Endothelial cell (in vitro differentiated cells): ENCODE measurements around the gene CLPTM1. TPM values are rescaled to one million over a fixed set of nuclear protein-coding genes. Genes with fewer than 3 reads are reported as not detected.

Experiments used
- DNase-seq: peaks from one replicate; pipeline ENCODE4 v3.0.0; 2021; ENCODE audit warnings: low spot score
- H3K27ac Mint-ChIP-seq: one replicate; pipeline ENCODE4 v1.8.0; 2021; ENCODE audit warnings: mixed read lengths, inconsistent platforms; ENCODE audit not compliant: unreplicated experiment
- H3K27me3 Mint-ChIP-seq: one replicate; pipeline ENCODE4 v1.8.0; 2021; ENCODE audit warnings: mild to moderate bottlenecking, moderate library complexity, mixed read lengths, inconsistent platforms; ENCODE audit not compliant: unreplicated experiment
- H3K36me3 Mint-ChIP-seq: one replicate; pipeline ENCODE4 v1.8.0; 2021; ENCODE audit warnings: mild to moderate bottlenecking, low read depth, mixed read lengths, inconsistent platforms; ENCODE audit not compliant: unreplicated experiment
- H3K4me1 Mint-ChIP-seq: one replicate; pipeline ENCODE4 v1.8.0; 2021; ENCODE audit warnings: mild to moderate bottlenecking, mixed read lengths, inconsistent platforms; ENCODE audit not compliant: unreplicated experiment
- H3K4me3 Mint-ChIP-seq: one replicate; pipeline ENCODE4 v1.8.0; 2021; ENCODE audit warnings: mild to moderate bottlenecking, mixed read lengths, inconsistent platforms; ENCODE audit not compliant: unreplicated experiment
- H3K9me3 Mint-ChIP-seq: one replicate; pipeline ENCODE4 v1.8.0; 2021; ENCODE audit warnings: mixed read lengths, inconsistent platforms; ENCODE audit not compliant: unreplicated experiment
- total RNA-seq: library from RNA; stranded (reverse); fragmentation: NEBNext Ultra II Directional; extraction: Animal tissue kit (Norgen Biotek cat#: 25700); gene quantifications from one replicate; pipeline ENCODE4 v1.2.1, GENCODE V29; 2021; ENCODE audit not compliant: unreplicated experiment
- TF ChIP-seq, protein P1 (sequence below): fragments of 200-600 bp; sonication (generic); IDR thresholded peaks from one replicate; pipeline ENCODE4 v1.5.0; 2021; ENCODE audit warnings: antibody characterized with exemption; ENCODE audit not compliant: unreplicated experiment

Gene CLPTM1
- total RNA-seq, 1 donor from 2014 or later = 144 TPM

DNA sequence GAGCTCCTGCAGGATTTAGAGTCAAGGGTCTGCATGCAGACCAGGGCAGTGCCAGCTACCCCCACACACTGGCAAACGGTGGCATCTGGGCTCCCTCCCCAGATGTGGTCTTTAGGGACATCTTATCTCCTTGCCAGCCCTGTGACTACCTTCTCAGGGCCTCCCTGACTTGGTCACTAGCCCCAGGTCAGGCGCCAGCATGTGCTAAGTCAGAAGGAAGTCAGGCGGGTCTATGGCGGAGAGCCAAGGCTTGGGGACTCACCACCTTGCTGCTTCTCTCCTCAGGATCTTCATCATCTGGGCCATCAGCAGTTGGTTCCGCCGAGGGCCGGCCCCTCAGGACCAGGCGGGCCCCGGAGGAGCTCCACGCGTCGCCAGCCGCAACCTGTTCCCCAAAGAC, 17.6 kb downstream of the CLPTM1 start:
- Mint-ChIP-seq H3K27me3 (peaks cover 6% of the 10 kb centered on the region), H3K36me3 (peaks cover 35% of the 10 kb centered on the region), H3K4me3 (no peak overlapping the region), H3K4me1 (no peaks in the 10 kb centered on the region), H3K9me3 (no peaks in the 10 kb centered on the region), H3K27ac (no peak overlapping the region)
- TF ChIP-seq, protein P1, sequence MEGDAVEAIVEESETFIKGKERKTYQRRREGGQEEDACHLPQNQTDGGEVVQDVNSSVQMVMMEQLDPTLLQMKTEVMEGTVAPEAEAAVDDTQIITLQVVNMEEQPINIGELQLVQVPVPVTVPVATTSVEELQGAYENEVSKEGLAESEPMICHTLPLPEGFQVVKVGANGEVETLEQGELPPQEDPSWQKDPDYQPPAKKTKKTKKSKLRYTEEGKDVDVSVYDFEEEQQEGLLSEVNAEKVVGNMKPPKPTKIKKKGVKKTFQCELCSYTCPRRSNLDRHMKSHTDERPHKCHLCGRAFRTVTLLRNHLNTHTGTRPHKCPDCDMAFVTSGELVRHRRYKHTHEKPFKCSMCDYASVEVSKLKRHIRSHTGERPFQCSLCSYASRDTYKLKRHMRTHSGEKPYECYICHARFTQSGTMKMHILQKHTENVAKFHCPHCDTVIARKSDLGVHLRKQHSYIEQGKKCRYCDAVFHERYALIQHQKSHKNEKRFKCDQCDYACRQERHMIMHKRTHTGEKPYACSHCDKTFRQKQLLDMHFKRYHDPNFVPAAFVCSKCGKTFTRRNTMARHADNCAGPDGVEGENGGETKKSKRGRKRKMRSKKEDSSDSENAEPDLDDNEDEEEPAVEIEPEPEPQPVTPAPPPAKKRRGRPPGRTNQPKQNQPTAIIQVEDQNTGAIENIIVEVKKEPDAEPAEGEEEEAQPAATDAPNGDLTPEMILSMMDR = no peak
- DNase-seq = no peak

DNA sequence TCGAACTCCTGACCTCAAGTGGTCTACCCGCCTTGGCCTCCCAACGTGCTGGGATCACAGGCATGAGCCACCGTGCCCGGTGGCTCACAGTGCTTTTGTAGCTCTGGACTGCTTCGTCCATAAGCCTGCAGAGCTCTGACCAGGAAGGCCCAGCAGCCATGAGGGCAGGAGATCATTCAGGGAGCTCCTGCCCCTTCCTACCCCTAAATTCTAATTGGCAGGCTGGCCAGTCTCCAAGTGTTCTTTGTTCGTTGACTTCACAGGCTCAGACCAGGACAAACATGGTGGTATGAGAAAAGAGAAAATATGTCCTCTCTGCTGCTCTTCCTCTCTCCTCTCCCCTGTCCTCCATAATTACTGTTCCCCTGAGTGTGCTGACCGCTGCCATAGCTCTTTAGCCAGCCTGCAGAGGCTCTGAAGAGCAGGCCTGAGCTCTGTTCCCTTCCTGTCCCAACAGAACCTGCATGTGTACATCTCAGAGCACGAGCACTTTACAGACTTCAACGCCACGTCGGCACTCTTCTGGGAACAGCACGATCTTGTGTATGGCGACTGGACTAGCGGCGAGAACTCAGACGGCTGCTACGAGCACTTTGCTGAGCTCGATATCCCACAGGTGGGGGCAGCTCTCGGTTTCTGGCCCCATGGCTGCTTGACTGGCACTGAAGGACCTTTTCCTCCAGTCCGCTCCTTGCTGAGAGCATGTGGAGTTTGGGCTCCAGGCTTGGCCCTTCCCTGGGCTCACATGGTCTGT, 19.0 kb downstream of the CLPTM1 start:
- Mint-ChIP-seq H3K36me3 (peaks cover 36% of the 10 kb centered on the region), H3K4me1 (no peaks in the 10 kb centered on the region), H3K4me3 (peak overlapping the region; percentile 84), H3K9me3 (no peaks in the 10 kb centered on the region), H3K27me3 (peaks cover 6% of the 10 kb centered on the region), H3K27ac (no peak overlapping the region)
- TF ChIP-seq, protein P1 = no peak
- no peak for DNase-seq

DNA sequence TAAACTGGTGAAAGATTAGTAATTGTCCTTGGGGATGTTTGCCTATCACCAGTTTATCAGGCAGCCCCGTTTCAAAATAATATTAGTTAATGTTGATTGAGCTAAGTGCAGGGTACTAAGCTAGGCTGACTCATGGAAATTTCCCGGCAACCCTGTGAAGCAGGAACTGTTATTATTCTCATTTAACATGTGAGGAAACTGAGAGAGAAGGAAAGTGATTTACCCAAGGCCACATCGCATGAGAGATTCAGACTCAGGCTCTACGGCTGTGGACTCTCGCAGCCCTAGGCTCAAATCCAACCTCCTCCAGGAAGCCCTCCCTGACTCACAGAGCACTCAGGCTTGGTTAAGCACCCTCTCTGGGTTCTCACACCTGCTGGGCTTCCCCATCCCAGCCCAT, 19.7 kb downstream of the CLPTM1 start:
- no peak for DNase-seq
- Mint-ChIP-seq H3K4me1 (no peaks in the 10 kb centered on the region), H3K36me3 (peaks cover 42% of the 10 kb centered on the region), H3K27ac (no peak overlapping the region), H3K27me3 (peaks cover 6% of the 10 kb centered on the region), H3K9me3 (no peaks in the 10 kb centered on the region), H3K4me3 (no peak overlapping the region)
- TF ChIP-seq, protein P1 = no peak

DNA sequence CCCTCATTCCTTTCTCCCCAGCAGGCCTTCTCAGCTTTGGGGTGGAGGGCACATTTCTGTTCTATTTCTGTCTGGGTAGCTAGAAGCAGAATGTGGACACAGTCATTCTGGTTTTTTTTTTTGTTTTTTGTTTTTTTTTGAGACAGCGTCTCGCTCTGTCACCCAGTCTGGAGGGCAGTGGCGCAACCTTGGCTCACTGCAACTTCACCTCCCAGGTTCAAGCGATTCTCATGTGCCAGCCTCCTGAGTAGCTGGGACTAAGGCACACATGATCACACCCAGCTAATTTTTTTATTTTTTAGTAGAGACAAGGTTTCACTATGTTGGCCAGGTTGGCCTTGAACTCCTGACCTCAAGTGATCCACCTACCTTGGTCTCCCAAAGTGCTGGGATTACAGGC, 20.3 kb downstream of the CLPTM1 start:
- Mint-ChIP-seq H3K36me3 (peaks cover 40% of the 10 kb centered on the region), H3K4me1 (no peaks in the 10 kb centered on the region), H3K27ac (no peak overlapping the region), H3K4me3 (no peak overlapping the region), H3K9me3 (no peaks in the 10 kb centered on the region), H3K27me3 (peaks cover 6% of the 10 kb centered on the region)
- TF ChIP-seq, protein P1 = no peak
- no peak for DNase-seq

DNA sequence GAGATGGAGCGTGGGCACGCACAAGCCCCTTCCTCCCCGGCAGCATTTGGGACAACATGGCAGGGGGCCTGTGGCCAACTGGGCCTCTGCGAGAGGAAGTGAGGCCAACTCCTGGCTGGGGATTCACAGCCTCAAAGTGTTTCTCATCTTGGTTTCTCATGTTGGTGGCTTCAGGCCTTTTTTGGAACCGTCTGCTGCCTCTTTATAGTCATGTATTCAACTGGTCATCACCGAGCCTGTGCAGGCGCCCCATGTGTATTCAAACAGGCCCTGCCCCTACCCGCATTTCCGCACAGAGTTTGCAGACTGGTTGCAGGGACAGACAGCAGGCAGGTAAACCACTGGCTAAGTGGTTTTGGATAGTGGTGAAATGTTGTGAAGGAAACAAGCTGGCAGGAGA, 28.8 kb downstream of the CLPTM1 start:
- no peak overlapping the region for H3K4me3 Mint-ChIP-seq
- TF ChIP-seq, protein P1 = no peak

More for the DNA sequence above, 28.8 kb downstream of the CLPTM1 start:
- no peaks in the 10 kb centered on the region for H3K9me3 Mint-ChIP-seq
- H3K27me3 Mint-ChIP-seq = peaks cover 7% of the 10 kb centered on the region
- H3K4me1 Mint-ChIP-seq = no peaks in the 10 kb centered on the region
- no peak for DNase-seq
- H3K27ac Mint-ChIP-seq = no peak overlapping the region
- H3K36me3 Mint-ChIP-seq = peaks cover 32% of the 10 kb centered on the region
